Activated CD4-positive, alpha-beta T cell treated with anti-CD3 and anti-CD28 coated beads, Interleukin-2, amount 50 U/mL, for 48 hours (primary cell): ENCODE results near the gene ONECUT3.

Source experiments
- DNase-seq, 2 experiments: peaks; one replicate each; pipeline ENCODE4 v3.0.0-alpha.2; 2020

The ONECUT3 gene

DNA sequence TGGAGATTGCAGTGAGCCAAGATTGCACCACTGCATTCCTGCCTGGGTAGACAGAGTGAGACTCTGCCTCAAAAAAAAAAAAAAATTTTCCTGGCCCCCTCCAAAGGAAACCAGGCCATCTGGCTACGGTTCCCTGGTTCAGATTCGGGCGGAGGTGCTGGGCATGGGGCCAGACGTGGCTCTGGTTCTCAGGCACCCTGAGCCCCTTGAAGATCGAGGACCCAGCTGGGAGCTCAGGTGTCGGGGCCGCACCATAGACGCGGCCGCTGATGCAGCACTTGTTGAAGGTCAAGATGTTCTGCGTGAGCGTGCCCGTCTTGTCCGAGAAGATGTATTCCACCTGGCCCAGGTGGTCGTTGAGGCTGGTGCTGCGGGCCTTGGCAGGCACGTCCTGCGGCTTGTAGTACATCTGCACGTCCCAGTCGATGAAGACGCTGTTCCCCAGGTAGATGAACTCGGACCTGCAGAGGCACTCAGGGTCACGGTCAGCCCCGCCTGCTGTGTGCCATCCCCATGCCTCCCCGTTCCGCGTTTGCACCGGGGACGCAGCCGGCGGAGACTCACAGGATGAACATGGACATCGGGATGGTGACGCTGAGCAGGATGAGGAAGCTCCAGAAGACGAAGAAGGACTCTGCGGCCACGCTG lies 46.5 kb downstream of the ONECUT3 start:
- DNase-seq: no peak

DNA sequence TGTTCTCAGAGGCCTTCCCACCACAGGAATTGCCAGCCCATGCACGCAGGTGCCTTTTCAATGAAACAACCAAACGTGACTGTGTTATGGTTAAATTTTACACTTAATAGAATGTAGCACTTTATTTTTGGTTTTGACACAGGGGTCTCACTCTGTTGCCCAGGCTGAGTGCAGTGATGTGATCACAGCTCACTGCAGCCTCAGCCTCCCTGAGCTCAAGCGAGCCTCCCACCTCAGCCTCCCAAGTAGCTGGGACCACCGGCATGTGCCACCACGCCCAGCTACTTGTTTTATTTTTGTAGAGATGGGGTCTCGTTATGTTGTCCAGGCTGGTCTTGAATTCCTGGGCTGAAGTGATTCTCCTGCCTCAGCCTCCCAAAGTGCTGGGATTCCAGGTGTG lies 51.6 kb downstream of the ONECUT3 start:
- DNase-seq: no peak

DNA sequence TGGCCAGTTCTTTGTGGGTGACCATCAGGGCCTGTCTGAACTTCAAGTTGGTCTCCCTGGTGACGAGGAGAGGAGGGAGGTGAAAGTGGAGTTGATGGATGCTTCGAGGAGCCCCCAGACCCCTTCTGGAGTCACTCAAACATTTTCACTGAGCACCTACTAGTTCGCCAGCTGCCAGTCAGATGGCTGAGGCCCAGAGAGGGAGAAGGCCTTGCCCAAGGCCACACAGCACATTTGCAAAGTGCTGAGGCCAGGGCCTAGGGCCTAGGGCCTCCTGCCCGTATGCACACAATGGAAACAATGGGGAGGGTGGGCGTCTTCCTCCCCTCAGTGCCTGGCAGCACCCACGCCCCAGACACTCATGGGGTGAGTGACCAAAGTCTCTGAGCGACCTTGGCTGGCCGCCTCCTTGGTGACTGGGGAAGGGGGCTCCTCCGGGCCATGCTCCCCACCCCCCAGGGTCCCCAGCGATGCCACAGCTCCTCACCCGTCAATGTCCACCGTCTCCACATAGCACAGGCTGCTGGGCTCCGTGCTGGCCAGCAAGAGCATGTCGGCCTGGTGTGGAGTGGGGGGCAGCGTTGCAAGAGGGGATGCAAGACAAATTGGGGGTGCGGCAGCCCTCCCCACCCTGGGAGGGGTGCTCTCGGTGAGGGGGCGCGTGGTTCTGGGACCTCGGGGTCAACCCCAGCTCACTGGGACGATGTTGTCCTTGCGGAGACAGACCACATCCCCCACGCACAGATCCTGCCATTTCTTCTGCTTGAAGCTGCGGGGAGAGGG lies 52.3 kb downstream of the ONECUT3 start:
- DNase-seq: no peak

DNA sequence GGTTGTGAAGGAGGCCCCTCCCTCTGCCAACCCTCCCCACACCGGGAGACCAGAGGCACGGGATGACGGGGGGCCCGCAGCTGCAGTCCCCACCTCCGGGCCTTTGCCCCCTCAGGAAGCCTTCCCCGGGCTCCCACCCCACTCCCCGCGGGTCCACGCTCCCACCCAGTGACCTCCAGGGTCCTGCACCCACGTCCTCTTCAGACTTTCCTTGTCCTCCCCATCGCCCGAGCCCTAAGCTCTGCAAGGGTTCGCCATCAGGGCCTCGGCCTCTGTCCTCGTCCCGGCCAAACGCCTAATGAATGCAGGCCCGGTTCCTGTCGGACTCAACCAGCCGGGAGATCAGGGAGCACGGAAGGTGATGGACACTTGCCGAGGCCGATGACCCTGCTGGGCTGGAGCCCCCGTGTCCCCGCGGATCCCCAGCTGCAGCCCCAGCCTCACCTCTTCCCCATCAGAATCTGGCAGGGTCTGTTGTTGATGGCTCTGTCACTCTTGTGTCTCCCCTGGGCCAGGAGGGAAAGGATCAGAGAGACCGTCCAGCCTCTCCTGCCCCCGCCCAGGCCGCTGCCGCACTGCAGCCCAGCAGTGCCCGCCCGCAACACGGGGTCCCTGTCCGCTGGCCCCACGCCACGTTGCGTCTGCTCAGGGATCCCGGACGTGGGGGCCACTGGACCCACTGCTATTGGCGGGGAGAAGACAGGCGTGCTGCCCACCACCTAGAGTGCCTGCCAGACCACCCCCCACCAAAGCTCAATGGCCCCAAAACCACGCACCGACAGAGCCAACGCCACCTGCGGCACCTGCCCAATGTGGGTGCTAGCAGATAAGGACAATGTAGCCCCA lies 53.1 kb downstream of the ONECUT3 start:
- DNase-seq: no peak

DNA sequence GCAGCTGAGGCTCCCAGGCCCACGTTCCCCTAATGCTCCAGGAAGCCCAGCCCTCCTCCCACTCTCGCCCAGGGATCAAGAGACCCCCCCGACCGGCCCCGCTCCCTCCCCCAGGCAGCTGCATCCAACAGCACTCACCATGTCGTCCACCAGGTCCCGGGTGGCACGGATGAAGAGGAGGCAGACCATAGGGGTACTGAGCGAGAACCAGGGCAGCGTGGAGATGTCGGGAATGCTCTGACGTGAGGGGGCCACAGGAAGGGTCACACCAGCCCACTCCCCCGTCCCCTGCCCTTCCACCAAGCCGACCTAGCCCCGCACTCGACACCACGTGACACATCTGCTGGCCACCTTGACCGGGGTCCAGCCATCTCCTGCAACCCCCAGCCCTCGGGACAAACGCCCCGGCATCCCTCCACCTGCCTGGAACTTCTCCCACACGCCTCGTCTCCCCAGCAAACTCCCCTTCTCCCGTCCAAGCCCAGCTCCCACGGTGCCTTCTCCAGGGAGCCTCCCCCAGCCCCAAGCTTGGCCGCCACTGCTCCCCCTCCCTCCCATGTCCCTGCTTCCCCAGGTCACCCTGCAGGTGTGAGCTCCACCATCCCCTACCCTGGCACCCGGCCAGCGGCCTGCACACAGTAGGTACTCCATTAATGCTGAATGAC lies 53.9 kb downstream of the ONECUT3 start:
- no peak for DNase-seq

DNA sequence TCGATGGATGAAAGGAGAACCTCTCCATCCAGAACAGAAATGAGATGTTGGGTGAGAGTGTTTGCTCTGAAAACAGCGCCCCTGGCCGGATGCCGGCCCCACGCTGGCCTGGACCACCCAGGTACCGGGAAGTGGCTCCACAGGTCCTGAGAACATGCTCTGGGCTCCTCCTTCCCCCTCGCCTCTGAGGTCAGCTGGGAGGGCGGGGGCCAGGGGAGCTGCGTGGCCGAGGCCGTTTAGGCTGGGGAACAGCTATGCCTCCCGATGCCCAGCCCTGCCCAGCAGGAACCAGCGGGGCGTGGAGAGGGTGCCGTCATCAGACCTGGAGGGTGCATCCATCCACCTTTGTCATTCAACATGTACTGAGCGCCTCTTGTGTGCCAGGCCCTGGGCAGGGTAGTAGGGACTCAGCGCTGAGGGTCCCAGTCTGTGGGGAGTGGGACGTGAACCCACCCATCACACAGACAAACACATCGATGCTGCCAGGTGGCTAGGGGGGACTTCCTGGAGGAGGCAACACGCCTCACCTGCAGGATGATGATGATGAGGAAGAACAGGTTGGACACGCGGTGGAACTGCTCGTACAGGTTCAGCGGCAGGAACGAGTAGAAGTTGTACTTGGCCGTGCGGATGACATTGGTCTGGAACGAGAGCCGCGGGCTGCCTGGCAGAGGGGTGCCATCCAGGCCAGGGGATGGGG lies 54.5 kb downstream of the ONECUT3 start:
- DNase-seq: no peak

DNA sequence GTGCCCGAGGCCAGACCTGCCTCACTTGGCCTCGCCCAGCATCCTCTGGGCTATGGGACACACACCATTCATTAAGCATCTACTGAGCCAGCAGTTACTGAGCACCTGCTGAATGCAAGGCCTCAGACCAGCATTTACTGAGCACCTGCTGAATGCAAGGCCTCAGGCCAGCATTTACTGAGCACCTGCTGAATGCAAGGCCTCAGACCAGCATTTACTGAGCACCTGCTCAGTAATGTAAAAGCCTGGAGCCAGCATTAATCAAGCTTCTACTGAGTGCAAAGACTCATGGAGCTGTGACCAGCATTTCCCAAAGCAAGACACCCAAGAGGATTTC lies 55.1 kb downstream of the ONECUT3 start:
- DNase-seq: no peak

DNA sequence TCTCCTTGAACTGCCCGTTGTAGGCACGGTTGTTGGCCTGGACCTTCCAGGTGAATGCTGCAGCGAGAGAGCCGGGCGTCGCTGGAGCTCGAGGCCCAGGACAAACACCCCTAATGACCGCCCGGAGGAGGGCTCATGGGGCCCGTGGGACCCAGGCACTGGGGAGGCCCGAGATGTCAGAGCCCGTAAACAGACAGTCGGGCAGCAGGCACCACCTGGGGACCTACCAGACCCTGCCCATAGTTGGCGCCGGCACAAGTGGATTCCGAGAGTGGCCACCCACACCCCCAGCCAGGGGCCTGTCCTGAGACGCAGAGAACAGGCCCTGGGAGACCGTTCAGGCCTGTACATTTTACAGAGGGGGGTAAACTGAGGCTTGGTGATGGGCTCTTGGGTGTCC lies 56.4 kb downstream of the ONECUT3 start:
- no peak for DNase-seq

DNA sequence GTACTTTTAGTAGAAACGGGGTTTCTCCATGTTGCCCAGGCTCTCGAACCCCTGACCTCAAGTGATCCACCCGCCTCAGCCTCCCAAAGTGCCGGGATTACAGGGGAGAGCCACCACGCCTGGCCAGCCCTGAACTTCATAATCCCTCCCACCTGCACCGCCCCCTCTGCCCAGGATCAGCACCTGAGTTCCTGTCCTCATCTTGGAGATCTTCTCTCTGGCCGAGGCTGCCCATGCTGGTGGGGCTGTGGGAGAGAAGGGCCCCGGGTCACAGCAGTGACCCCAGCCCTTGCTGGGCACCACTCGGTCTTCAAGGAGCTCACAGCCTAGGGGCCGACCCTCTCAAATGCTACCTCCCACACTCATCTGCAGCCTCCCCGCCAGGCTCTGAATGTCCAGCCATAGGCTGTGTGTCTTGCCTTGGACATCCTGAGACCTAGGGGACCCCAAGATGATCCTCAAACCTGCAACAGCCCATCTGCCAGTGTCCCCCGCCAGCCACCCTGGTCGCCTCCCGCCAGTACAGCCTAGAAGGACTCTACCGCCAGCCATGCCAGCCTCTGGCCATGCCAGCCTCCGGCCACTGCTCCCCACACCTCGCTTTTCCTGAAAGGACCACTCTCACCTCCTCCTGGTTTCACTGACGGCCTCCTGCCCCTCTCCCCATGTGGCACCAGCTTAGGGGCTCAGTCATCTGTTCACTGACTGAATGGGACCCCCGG lies 57.3 kb downstream of the ONECUT3 start:
- no peak for DNase-seq

DNA sequence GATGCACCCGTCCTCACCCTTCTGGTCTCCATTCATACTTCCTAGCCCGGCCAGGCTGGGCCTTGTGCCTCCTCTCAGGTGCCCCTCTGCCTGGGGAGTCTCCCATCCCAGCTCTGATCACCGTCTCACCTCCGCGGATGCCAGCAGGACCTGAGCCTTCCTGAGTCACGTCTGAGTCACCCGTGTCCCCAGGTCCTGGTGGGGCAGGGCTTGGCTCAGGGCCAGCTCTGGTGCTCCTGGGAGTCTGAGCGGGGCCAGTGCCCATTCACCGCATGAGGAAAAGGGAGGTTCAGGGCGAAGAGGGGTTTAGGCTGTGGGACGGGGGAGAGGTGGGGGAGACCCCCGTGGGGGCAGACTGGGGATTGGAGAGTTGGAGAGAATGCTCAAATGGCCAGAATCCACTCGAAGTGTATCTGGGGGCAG lies 58.2 kb downstream of the ONECUT3 start:
- peak; percentile 63 to 70 for DNase-seq

DNA sequence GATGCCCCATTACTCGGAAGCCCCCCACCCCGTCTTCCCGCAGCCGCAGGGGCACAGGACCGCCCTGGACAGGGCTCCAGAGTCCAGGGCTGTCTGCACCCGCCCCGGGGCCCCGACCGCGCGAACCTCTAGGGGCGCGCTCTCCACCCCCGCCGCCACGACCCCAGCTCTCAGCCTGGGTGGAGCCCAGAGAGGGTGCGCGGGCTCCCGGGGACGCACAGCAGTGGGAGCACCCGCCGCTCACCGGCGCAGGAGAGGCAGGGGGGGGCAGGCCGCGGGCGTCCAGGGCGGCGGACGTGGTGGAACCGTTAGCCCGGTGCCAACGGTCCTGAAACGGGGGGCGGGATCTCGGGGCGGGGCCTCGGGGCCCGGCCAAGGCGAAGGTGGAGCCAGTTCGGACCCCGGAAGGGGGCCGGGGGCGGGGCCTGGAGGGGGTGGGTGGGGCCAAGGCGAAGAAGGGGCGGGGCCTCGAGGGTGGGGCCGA lies 58.7 kb downstream of the ONECUT3 start, which contains the start of gene ATP8B3:
Gene ATP8B3 (minus strand): TSS at position 335 of the 484 bp plus-strand sequence. CDS start 540 bp downstream, outside the sequence.
- no peak for DNase-seq

DNA sequence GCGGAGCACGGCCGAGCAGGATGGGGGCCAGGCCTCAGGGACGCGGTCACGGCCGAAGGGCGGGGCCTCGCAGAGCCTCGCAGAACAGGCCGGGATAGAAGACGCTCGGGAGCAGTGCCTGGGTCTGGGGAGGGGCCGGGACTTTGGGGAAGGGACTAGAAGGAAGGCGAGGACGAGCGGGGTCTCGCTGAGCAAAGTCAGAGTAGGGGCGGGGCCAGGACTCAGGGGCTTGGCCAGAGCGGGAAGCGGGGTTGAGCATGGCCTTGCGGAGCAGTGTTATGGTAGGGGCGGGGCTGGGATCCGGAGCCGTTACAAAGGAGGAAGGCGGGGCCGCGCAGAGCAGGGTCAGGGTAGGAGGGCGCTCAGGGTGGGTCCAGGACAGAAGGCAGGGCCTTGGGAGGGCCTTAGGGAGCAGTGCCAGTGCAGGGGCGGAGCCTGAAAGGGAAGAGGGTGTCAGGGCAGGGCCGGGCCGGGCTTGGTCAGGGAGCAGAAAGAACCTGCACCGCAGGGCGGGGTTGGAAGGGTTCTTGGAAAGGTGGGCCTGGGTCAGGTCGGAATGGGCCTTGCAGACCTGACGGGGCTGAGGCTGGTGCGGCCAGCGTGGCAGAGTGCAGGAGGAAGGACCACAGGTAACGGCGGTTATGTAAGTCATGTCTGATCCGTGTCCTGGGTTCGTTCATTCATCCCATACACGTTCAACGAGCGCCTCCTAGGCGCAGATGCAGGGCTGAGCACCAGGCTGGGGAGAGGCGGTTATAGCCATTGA lies 59.3 kb downstream of the ONECUT3 start:
- DNase-seq: peak; percentile 90 to 94

DNA sequence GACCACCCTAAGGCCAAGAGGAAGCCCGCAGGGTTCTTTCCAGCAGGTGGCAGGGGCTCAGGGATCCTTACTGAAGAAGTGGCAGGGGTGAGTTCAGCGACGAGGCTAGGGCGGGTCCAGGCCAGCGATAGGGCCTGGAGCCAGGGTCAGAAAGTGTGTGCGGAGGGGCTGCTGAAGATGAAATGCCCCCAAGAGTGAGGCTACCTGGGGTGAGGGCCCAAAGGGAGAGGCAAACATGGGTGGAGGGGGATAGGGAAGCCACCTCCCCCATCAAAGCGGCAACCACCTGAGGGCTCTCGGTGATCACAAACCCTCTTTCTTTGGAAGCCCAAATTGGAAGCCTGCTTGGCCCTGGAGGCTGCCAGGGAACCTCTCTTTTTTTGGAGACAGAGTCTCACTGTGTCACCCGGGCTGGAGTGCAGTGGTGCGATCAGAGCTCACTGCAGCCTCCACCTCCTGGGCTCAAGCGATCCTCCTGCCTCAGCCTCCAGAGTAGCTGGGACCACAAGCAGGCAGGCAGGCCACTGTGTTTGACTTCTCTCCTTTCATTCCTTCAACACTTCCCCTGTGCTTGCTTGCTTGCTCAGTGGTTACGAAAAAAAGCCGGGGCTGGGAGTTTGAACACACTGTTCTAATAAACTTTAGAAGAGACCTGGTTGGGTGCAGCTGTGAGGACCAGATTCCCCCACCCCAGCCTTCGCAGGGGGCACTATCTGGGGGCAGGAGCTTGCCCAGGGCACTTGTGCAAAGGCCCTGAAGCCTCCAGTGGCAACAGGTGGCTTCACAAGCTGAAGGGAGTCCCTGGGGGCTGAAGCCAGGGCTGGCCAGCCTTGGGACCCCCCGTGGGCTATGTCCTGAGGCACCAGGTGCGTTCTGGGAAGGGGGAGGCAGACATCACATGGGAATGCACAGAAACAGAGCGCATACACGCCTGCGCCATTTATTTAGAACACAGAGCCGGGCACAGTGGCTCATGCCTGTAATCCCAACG lies 60.2 kb downstream of the ONECUT3 start:
- DNase-seq: no peak

DNA sequence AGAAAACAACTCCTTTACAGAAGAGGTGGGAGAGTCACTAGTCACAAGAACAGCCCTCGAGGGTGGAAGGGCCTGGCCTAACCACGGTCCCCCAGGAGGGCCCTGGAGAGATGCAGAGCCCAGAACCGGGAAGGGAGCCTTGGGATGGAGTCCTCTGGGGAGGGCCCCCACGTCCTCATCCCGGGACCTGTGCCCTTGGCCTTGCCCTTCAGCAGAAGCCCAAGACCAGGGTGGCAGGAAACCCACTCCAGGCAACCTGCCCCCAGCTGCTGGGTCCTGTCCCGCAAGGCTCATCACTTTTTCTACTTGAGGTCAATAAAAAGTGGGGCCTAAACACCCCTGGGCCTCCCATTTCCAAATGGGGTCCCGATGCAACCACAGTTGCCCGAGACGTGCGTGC lies 61.1 kb downstream of the ONECUT3 start:
- no peak for DNase-seq

DNA sequence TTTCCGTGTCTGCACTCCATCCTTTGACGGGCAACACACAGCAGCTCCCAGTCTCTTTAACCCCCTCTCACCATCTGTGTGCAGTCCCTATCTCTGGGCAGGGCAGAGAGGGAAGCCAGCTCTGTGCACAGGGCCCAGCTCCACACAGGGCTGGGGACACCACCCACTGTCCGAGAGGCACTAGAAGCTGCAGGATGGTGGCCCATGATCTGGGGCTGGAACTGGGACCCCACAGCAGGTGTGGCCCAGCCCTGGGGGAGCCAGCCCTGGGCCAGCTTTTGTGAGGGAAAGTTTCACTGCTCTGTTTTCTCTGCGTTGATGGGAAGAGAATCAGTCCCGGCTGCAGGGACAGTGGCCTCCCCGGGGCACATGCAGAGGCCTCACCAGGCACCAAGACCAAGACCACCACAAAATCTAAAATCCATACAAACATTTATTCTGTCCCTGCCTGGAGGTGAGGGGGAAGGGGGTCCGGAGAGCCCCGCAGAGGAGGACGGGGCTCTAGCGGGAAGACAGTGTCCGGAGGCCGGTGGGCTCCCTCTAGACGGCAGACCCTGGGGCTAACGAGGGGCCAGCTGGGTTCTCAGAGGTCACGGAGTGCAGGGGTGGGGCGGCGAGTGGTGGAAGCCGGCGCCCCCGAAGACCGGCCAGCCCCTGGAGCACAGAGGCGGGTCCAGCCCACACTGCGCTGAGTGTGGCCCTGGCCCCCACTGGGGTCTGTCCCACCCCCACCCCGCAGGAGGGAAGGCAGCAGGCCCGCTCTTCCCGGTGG lies 61.7 kb downstream of the ONECUT3 start:
- no peak for DNase-seq

DNA sequence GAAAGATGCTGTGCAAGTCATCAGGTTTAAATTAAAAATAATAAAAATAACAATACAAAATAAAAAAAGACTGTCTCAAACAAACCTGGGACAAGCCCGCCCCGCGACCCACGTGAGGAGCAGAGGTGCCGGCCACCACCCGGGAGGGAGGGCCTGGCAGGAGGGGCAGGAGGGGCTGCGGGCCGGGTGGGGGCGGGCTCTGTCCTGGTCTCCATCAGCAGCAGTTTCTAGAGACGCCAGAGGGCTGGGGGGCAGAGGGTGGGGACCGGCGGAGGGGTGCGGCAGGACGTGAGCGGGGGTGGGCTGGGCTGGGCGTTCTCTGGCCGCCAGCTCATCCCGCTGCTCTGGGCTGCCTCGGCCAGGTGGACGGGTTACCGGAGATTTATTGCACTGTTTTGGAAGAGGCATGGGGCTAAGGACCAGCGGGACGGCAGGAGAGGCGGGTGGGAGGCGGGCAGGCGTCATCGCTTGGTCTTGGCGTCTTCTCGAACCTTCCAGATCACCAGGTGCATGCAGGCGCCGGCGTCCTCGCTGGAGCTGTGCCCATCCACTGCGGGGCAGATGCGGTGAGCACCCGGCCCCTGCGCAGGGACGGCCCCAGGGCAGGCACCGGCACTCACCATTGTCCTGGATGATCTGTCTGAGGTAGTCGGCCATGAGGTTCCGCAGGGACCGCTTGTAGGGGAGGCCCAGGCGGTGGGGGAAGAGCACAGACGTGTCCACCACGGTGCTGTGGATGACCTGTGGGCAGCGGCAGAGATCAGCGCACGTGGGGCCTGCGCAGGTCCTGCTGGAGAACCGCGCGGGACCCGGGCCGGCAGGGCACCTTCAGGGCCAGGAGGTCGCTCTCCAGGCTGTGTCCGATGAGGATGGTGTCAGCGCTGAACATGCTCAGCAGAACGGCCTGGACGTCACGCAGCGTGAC lies 62.6 kb downstream of the ONECUT3 start:
- DNase-seq: no peak

DNA sequence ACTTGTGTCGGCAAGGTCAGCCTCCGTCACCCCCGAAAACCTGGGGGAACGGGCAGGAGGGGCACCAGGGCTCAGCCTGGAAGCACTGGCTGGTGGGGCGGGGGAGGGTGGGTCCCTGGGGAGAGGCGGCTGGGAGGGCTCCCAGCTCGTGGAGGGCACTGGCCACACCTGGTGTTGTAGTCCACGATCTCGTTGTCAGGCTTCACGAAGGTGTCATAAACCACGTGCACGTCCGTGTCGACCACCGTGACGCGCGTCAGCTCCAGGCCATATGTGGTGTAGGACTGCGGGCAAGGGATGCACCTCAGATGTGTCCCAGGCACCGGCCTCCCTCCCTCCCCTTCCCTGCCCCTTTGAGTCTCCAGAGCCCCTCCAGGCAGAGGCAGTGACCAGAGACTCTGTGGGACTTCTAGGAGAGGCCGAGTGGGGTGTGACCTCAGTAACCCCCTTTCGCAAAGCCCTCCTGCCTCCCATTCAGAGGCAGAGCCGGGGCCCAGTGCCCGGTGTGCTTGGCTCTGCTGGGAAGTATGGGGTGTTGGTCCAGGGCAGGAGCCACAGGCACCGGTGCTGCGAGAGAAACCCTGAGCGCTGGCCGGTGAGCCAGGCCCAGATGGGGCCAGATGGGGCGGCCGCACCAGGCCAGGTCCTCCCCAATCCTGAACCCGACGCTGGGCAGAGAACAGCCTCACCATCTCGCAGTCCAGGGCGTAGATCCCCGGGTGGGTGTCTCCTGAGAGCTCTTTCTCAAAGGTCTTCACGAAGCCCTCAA lies 63.4 kb downstream of the ONECUT3 start:
- DNase-seq: no peak
